HCT116 (cell line): ENCODE results near the gene ICE1. TPM values are rescaled to one million over a fixed set of nuclear protein-coding genes. Genes with fewer than 3 reads are reported as not detected.

ENCODE experiments used
- ATAC-seq: fragments of 200-7000 bp; cut with Tn5 transposase; 2 replicates; pipeline ENCODE4 v1.9.1; 2020; ENCODE audit warnings: mild to moderate bottlenecking, moderate library complexity
- BruUV-seq: library from RNA; stranded (reverse); fragments of 400-500 nt; replicated peaks from 2 replicates; lab custom pipeline; 2021; lab: Mats Ljungman, UMichigan
- CTCF ChIA-PET: fragments of 300-600 bp; sonication (Branson Sonifier 250); formaldehyde crosslinking; loops from one replicate; lab custom pipeline; 2021; ENCODE audit warnings: antibody characterized with exemption; lab: Charles Lee
- POLR2A ChIA-PET: fragments of 300-600, 350-600 bp; sonication (Branson Sonifier 250); formaldehyde crosslinking; loops from one replicate; lab custom pipeline; 2021; ENCODE audit warnings: antibody characterized with exemption; lab: Charles Lee
- RAD21 ChIA-PET, 2 experiments: fragments of 300-600 bp; sonication (Branson Sonifier 250); formaldehyde crosslinking; loops; one replicate each; lab custom pipeline; 2023; ENCODE audit warnings: low total read pairs in 2 of 2; ENCODE audit not compliant: uncharacterized antibody in 2 of 2, unreplicated experiment in 2 of 2, low non-redundant PET in 1 of 2; lab: Charles Lee
- DNase-seq: peaks from one replicate; pipeline ENCODE4 v3.0.0-alpha.2; 2010; ENCODE audit warnings: low read depth, low spot score
- H2AFZ ChIP-seq: fragments of 200-600 bp; shearing (Covaris generic), sonication (generic); 2 replicates; pipeline ENCODE4 v1.6.1; 2017; ENCODE audit warnings: low read depth, mixed run types, mixed read lengths, antibody characterized with exemption, low read length; ENCODE audit not compliant: poor library complexity, severe bottlenecking
- H3K27ac ChIP-seq: 2 replicates; pipeline ENCODE4 v1.5.1; 2012; ENCODE audit warnings: low read depth, low read length
- H3K27me3 ChIP-seq: fragments of 200-600 bp; sonication (generic); 2 replicates; pipeline ENCODE4 v1.6.1; 2016; ENCODE audit warnings: mixed run types, low read length, mixed read lengths; ENCODE audit not compliant: insufficient read depth
- H3K36me3 ChIP-seq, 2 experiments: fragments of 200-500 bp in 1 of 2; fragments of 200-600 bp in 1 of 2; sonication (Bioruptor generic) in 1 of 2; sonication (generic) in 1 of 2; 2 replicates each; pipeline versions ENCODE4 v1.5.1 to v1.6.1; 2014 to 2016; ENCODE audit warnings: low read length in 2 of 2, inconsistent platforms in 1 of 2, mixed read lengths in 1 of 2, mixed run types in 1 of 2; ENCODE audit not compliant: insufficient read depth in 2 of 2, control insufficient read depth in 1 of 2
- H3K4me1 ChIP-seq, 2 experiments: fragments of 200-600 bp in 1 of 2; sonication (generic) in 1 of 2; 2 replicates each; pipeline versions ENCODE4 v1.5.1 to v1.6.1; 2012 to 2017; ENCODE audit warnings: low read length in 2 of 2, inconsistent platforms in 1 of 2, mild to moderate bottlenecking in 1 of 2, mixed read lengths in 1 of 2, mixed run types in 1 of 2, moderate library complexity in 1 of 2; ENCODE audit not compliant: insufficient read depth in 2 of 2, control insufficient read depth in 1 of 2
- H3K4me2 ChIP-seq: fragments of 200-600 bp; sonication (generic); 2 replicates; pipeline ENCODE4 v1.6.1; 2017; ENCODE audit warnings: mixed run types, low read length, mixed read lengths
- H3K4me3 ChIP-seq, 2 experiments: fragments of 200-600 bp in 1 of 2; sonication (generic) in 1 of 2; replicated peaks in 1 of 2; 2 replicates each; pipeline ENCODE4 v1.5.1; 2011 to 2016; ENCODE audit warnings: low read length in 2 of 2, control low read depth in 1 of 2, low read depth in 1 of 2, mild to moderate bottlenecking in 1 of 2, mixed read lengths in 1 of 2, mixed run types in 1 of 2
- H3K79me2 ChIP-seq: fragments of 200-600 bp; sonication (generic); 2 replicates; pipeline ENCODE4 v1.6.1; 2017; ENCODE audit warnings: mild to moderate bottlenecking, mixed run types, low read length, moderate library complexity, mixed read lengths; ENCODE audit not compliant: insufficient read depth
- H3K9ac ChIP-seq: fragments of 200-600 bp; sonication (generic); 2 replicates; pipeline ENCODE4 v1.6.1; 2016; ENCODE audit warnings: low read length, mixed read lengths
- H3K9me2 ChIP-seq: fragments of 200-600 bp; sonication (generic), shearing (Covaris generic); 2 replicates; pipeline ENCODE4 v1.6.1; 2017; ENCODE audit warnings: mixed run types, mild to moderate bottlenecking, moderate library complexity; ENCODE audit not compliant: insufficient read depth
- H3K9me3 ChIP-seq, 2 experiments: fragments of 200-500 bp in 1 of 2; fragments of 200-600 bp in 1 of 2; sonication (Bioruptor generic) in 1 of 2; sonication (generic) in 1 of 2; 2 replicates each; pipeline ENCODE4 v1.6.1; 2014 to 2017; ENCODE audit warnings: low read length in 2 of 2, mixed read lengths in 2 of 2, inconsistent platforms in 1 of 2, low read depth in 1 of 2, mild to moderate bottlenecking in 1 of 2, mixed run types in 1 of 2, moderate library complexity in 1 of 2; ENCODE audit not compliant: control insufficient read depth in 1 of 2, insufficient read depth in 1 of 2
- H4K20me1 ChIP-seq: fragments of 200-600 bp; sonication (generic), shearing (Covaris generic); 2 replicates; pipeline ENCODE4 v1.6.1; 2017; ENCODE audit warnings: mixed run types, mild to moderate bottlenecking, moderate library complexity; ENCODE audit not compliant: insufficient read depth
- CBX3 ChIP-seq: IDR thresholded peaks from 2 replicates; pipeline ENCODE4 v1.6.1; 2012; ENCODE audit warnings: low read depth
- EZH2 ChIP-seq: fragments of 200-600 bp; sonication (generic); IDR thresholded peaks from 2 replicates; pipeline ENCODE4 v1.6.1; 2017; ENCODE audit warnings: antibody characterized with exemption, mixed run types
- JUND ChIP-seq: IDR thresholded peaks from 2 replicates; pipeline ENCODE4 v1.6.1; 2012
- POLR2AphosphoS5 ChIP-seq: IDR thresholded peaks from 2 replicates; pipeline ENCODE4 v1.6.1; 2011; ENCODE audit warnings: mild to moderate bottlenecking, low read depth, low read length, moderate library complexity
- SRF ChIP-seq: IDR thresholded peaks from 2 replicates; pipeline ENCODE4 v1.6.1; 2012; ENCODE audit warnings: low read depth
- TCF7L2 ChIP-seq: IDR thresholded peaks from 2 replicates; pipeline ENCODE4 v1.7.0; 2011; ENCODE audit warnings: borderline replicate concordance, inconsistent platforms; ENCODE audit not compliant: insufficient read depth, insufficient read length; ENCODE audit errors: extremely low read depth
- YY1 ChIP-seq: IDR thresholded peaks from 2 replicates; pipeline ENCODE4 v1.6.1; 2011; ENCODE audit warnings: low read length, low read depth, moderate library complexity, mild to moderate bottlenecking; ENCODE audit not compliant: insufficient replicate concordance; ENCODE audit errors: extremely low read depth
- ZNF274 ChIP-seq: fragments of 200-500 bp; sonication (Bioruptor generic); IDR thresholded peaks from 2 replicates; pipeline ENCODE4 v1.6.1; 2014; ENCODE audit warnings: mild to moderate bottlenecking, low read depth, low read length, inconsistent platforms
- intact Hi-C: fragments of 100-400 bp; cut with micrococcal nuclease; formaldehyde crosslinking; loops from 2 replicates; pipeline ENCODE4 v1.10.0; 2022
- total RNA-seq: library from RNA; stranded (reverse); gene quantifications from one replicate; pipeline ENCODE4 v1.2.1, GENCODE V29; 2021; ENCODE audit not compliant: unreplicated experiment
- TF ChIP-seq, protein P1 (sequence below): IDR thresholded peaks from 2 replicates; pipeline ENCODE4 v1.6.1; 2012
- TF ChIP-seq, protein P2 (sequence below): IDR thresholded peaks from 2 replicates; pipeline ENCODE4 v1.6.1; 2012; ENCODE audit warnings: low read depth
- TF ChIP-seq, protein P3 (sequence below): IDR thresholded peaks from 2 replicates; pipeline ENCODE4 v1.6.1; 2012
- TF ChIP-seq, protein P4 (sequence below): IDR thresholded peaks from 2 replicates; pipeline ENCODE4 v1.6.1; 2011; ENCODE audit warnings: mild to moderate bottlenecking, low read length, moderate library complexity; ENCODE audit not compliant: insufficient replicate concordance; ENCODE audit errors: extremely low read depth

Gene ICE1
- total RNA-seq, 1 experiment from 2014 or later = 30.0 TPM

DNA sequence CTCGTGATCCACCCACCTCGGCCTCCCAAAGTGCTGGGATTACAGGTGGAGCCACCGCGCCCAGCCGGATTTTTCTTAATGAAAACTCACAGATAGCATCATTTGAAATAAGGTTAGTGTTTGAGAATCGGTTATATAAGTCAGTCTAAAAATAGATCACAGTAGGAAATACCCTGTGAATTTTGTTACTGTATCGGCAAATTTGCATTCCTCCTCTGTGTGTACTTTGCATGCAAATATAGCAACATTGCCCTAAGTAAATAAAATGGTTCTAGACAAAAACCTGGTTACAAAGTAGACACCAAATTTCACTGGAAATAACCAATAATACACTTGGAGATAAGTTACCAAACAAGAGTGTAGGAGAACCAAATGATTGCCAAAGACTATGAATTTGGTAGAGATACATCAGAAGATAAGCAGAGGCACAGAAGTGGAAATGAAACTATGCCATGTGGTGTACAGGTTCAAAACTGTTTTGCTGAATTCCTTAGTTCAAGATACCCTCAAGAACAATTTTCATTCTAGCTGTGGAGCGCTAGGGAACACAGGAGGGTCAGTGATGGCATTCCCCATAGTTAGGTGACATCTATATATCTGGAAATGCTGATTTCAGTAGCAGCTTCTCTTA lies 58.1 kb downstream of the ICE1 start:
- intact Hi-C loops = no loop called here
- TF ChIP-seq POLR2AphosphoS5 = no peak
- TF ChIP-seq, protein P1, sequence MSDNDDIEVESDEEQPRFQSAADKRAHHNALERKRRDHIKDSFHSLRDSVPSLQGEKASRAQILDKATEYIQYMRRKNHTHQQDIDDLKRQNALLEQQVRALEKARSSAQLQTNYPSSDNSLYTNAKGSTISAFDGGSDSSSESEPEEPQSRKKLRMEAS = no peak
- TF ChIP-seq SRF = no peak
- TF ChIP-seq CBX3 = no peak
- TF ChIP-seq, protein P2, sequence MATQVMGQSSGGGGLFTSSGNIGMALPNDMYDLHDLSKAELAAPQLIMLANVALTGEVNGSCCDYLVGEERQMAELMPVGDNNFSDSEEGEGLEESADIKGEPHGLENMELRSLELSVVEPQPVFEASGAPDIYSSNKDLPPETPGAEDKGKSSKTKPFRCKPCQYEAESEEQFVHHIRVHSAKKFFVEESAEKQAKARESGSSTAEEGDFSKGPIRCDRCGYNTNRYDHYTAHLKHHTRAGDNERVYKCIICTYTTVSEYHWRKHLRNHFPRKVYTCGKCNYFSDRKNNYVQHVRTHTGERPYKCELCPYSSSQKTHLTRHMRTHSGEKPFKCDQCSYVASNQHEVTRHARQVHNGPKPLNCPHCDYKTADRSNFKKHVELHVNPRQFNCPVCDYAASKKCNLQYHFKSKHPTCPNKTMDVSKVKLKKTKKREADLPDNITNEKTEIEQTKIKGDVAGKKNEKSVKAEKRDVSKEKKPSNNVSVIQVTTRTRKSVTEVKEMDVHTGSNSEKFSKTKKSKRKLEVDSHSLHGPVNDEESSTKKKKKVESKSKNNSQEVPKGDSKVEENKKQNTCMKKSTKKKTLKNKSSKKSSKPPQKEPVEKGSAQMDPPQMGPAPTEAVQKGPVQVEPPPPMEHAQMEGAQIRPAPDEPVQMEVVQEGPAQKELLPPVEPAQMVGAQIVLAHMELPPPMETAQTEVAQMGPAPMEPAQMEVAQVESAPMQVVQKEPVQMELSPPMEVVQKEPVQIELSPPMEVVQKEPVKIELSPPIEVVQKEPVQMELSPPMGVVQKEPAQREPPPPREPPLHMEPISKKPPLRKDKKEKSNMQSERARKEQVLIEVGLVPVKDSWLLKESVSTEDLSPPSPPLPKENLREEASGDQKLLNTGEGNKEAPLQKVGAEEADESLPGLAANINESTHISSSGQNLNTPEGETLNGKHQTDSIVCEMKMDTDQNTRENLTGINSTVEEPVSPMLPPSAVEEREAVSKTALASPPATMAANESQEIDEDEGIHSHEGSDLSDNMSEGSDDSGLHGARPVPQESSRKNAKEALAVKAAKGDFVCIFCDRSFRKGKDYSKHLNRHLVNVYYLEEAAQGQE = no peak
- TF ChIP-seq, protein P3, sequence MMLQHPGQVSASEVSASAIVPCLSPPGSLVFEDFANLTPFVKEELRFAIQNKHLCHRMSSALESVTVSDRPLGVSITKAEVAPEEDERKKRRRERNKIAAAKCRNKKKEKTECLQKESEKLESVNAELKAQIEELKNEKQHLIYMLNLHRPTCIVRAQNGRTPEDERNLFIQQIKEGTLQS = no peak
- TF ChIP-seq TCF7L2 = no peak
- no peak for TF ChIP-seq YY1
- no peak for TF ChIP-seq EZH2
- TF ChIP-seq, protein P4, sequence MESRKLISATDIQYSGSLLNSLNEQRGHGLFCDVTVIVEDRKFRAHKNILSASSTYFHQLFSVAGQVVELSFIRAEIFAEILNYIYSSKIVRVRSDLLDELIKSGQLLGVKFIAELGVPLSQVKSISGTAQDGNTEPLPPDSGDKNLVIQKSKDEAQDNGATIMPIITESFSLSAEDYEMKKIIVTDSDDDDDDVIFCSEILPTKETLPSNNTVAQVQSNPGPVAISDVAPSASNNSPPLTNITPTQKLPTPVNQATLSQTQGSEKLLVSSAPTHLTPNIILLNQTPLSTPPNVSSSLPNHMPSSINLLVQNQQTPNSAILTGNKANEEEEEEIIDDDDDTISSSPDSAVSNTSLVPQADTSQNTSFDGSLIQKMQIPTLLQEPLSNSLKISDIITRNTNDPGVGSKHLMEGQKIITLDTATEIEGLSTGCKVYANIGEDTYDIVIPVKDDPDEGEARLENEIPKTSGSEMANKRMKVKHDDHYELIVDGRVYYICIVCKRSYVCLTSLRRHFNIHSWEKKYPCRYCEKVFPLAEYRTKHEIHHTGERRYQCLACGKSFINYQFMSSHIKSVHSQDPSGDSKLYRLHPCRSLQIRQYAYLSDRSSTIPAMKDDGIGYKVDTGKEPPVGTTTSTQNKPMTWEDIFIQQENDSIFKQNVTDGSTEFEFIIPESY = no peak
- TF ChIP-seq JUND = no peak
- TF ChIP-seq ZNF274 = no peak
- Histone ChIP-seq H3K4me2 (no peak overlapping the region), H4K20me1 (no peaks in the 10 kb centered on the region), H3K4me1 (no peaks in the 10 kb centered on the region), H3K9ac (no peak overlapping the region), H3K36me3 (peaks cover 6 to 8% of the 10 kb centered on the region in 2 experiments; a peak in 3 of 4 replicates), H2AFZ (no peak overlapping the region), H3K4me3 (no peak overlapping the region), H3K9me3 (no peaks in the 10 kb centered on the region), H3K27ac (no peak overlapping the region), H3K9me2 (no peaks in the 10 kb centered on the region), H3K79me2 (no peaks in the 10 kb centered on the region), H3K27me3 (no peaks in the 10 kb centered on the region)
- ChIA-PET POLR2A (no interaction called here), CTCF (no interaction called here), RAD21 (no interaction called here)
- ATAC-seq = no peak
- no TSS peak for BruUV-seq
- DNase-seq = no peak
